ENCODE measurements around the gene MMEL1. TPM values are rescaled to one million over a fixed set of nuclear protein-coding genes. Genes with fewer than 3 reads are reported as not detected.

Gene MMEL1
- total and polyA plus RNA-seq, 2 of the 13 experiments (the other 11 are each of a cell fraction or from before 2014, with no cell fraction given) = 0.48 TPM; not detected in 1

- TF ChIP-seq, protein P1, sequence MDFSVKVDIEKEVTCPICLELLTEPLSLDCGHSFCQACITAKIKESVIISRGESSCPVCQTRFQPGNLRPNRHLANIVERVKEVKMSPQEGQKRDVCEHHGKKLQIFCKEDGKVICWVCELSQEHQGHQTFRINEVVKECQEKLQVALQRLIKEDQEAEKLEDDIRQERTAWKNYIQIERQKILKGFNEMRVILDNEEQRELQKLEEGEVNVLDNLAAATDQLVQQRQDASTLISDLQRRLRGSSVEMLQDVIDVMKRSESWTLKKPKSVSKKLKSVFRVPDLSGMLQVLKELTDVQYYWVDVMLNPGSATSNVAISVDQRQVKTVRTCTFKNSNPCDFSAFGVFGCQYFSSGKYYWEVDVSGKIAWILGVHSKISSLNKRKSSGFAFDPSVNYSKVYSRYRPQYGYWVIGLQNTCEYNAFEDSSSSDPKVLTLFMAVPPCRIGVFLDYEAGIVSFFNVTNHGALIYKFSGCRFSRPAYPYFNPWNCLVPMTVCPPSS (IDR thresholded peaks at IDR 0.05) = no peak
- TF ChIP-seq ZNF556 (CRISPR knock-in tag; IDR thresholded peaks at IDR 0.05; ENCODE audit: borderline replicate concordance) = no peak
- no peak for TF ChIP-seq ZNF44 (CRISPR knock-in tag; IDR thresholded peaks at IDR 0.05)
- TF ChIP-seq HCFC1 (IDR thresholded peaks at IDR 0.05; ENCODE audit: low read depth, low read length) = no peak
- TF ChIP-seq MED1 (CRISPR knock-in tag; IDR thresholded peaks at IDR 0.05) = no peak
- TF ChIP-seq PCBP1 (IDR thresholded peaks at IDR 0.05; ENCODE audit: borderline replicate concordance, low read depth, low read length) = no peak
- TF ChIP-seq HNRNPL (IDR thresholded peaks at IDR 0.05; ENCODE audit: low read depth, low read length) = 0 out of 2 replicates have a peak, but pooled peaks have one; percentile 59
- TF ChIP-seq PITX1 (CRISPR knock-in tag; IDR thresholded peaks at IDR 0.05) = no peak; the same call in 1 of the 2 replicates
- no peak for TF ChIP-seq GATA4 (IDR thresholded peaks at IDR 0.05; ENCODE audit: borderline replicate concordance, low read depth)
- TF ChIP-seq RNF219 (CRISPR knock-in tag; IDR thresholded peaks at IDR 0.05) = no peak
- no peak for TF ChIP-seq ZNF691 (CRISPR knock-in tag; IDR thresholded peaks at IDR 0.05; ENCODE audit: borderline replicate concordance, low read depth)
- TF ChIP-seq ZNF788 (CRISPR knock-in tag; IDR thresholded peaks at IDR 0.05; ENCODE audit: borderline replicate concordance) = no peak
- no peak for TF ChIP-seq SRSF1 (optimal IDR thresholded peaks at IDR 0.05; ENCODE audit: low read depth, low read length)
- TF ChIP-seq RFX3 (CRISPR knock-in tag; IDR thresholded peaks at IDR 0.05) = no peak
- TF ChIP-seq EED (CRISPR knock-in tag; IDR thresholded peaks at IDR 0.05) = no peak
- TF ChIP-seq TAF1 (CRISPR knock-in tag; IDR thresholded peaks at IDR 0.05) = 0 out of 2 replicates have a peak, but pooled peaks have one; percentile 41
- TF ChIP-seq ZNF839 (CRISPR knock-in tag; IDR thresholded peaks at IDR 0.05; ENCODE audit: borderline replicate concordance) = no peak
- TF ChIP-seq KAT8 (CRISPR knock-in tag; IDR thresholded peaks at IDR 0.05) = no peak
- no peak for TF ChIP-seq IRX3 (CRISPR knock-in tag; IDR thresholded peaks at IDR 0.05; ENCODE audit: borderline replicate concordance, low read depth)
- no peak for TF ChIP-seq BRCA1 (CRISPR knock-in tag; IDR thresholded peaks at IDR 0.05)
- peak; percentile 58; the same call in 1 of the 2 replicates for TF ChIP-seq MYC (CRISPR knock-in tag; IDR thresholded peaks at IDR 0.05; ENCODE audit: borderline replicate concordance)
- TF ChIP-seq, protein P2, sequence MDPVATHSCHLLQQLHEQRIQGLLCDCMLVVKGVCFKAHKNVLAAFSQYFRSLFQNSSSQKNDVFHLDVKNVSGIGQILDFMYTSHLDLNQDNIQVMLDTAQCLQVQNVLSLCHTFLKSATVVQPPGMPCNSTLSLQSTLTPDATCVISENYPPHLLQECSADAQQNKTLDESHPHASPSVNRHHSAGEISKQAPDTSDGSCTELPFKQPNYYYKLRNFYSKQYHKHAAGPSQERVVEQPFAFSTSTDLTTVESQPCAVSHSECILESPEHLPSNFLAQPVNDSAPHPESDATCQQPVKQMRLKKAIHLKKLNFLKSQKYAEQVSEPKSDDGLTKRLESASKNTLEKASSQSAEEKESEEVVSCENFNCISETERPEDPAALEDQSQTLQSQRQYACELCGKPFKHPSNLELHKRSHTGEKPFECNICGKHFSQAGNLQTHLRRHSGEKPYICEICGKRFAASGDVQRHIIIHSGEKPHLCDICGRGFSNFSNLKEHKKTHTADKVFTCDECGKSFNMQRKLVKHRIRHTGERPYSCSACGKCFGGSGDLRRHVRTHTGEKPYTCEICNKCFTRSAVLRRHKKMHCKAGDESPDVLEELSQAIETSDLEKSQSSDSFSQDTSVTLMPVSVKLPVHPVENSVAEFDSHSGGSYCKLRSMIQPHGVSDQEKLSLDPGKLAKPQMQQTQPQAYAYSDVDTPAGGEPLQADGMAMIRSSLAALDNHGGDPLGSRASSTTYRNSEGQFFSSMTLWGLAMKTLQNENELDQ (CRISPR knock-in tag; IDR thresholded peaks at IDR 0.05; ENCODE audit: borderline replicate concordance) = no peak
- TF ChIP-seq CCAR2 (optimal IDR thresholded peaks at IDR 0.05; ENCODE audit: low read depth, low read length) = no peak
- TF ChIP-seq MAFF (IDR thresholded peaks at IDR 0.05; ENCODE audit: low read depth, low read length) = no peak
- TF ChIP-seq ZFX (CRISPR knock-in tag; IDR thresholded peaks at IDR 0.05; ENCODE audit: low read depth) = no peak
These were observed 45.6 kb downstream of the MMEL1 start (continued) for GRCh38 chr1:2587071-2587859.

All from HepG2 (cell line).